SH-SY5Y (cell line): ENCODE results near the gene ANKS4B.

ENCODE experiments used
- GATA2 ChIP-seq: IDR thresholded peaks from 2 replicates; pipeline ENCODE4 v1.6.1; 2011; ENCODE audit warnings: mild to moderate bottlenecking, low read depth, low read length
- GATA3 ChIP-seq: IDR thresholded peaks from 2 replicates; pipeline ENCODE4 v1.6.1; 2011; ENCODE audit warnings: low read depth, mild to moderate bottlenecking, low read length, moderate library complexity

GRCh38 chr16:21192991-21193390 is 40.5 kb upstream of the ANKS4B start:
- TF ChIP-seq GATA2 (no peak), GATA3 (no peak)
